Measurements from ENCODE around the gene CAMK2B.

The CAMK2B gene

GRCh38 chr7:44372560-44373417 lies 47.4 kb upstream of the CAMK2B start:
- H3K4me2 ChIP-seq (ENCODE audit: low read depth, low read length), result no peak overlapping the region
- H3K27me3 ChIP-seq (replicated peaks; ENCODE audit: insufficient read depth, low read length), result no peaks in the 10 kb centered on the region
- no peak overlapping the region for H3K27ac ChIP-seq (ENCODE audit: low read length)

GRCh38 chr7:44368885-44369284 lies 43.5 kb upstream of the CAMK2B start:
- H3K27ac ChIP-seq (ENCODE audit: low read length), result no peak overlapping the region
- no peak overlapping the region for H2AFZ ChIP-seq (ENCODE audit: low read length)

More at GRCh38 chr7:44372560-44373417, 47.4 kb upstream of the CAMK2B start:
- Histone ChIP-seq H3K79me2 (ENCODE audit: low read length) (no peaks in the 10 kb centered on the region), H2AFZ (ENCODE audit: low read length) (no peak overlapping the region), H3K4me1 (ENCODE audit: low read length) (peaks cover 8% of the 10 kb centered on the region), H3F3A (ENCODE audit: insufficient read depth, low read length) (0 out of 2 replicates have a peak, but pooled peaks cover 3% of the 10 kb centered on the region), H3K9me2 (replicated peaks; ENCODE audit: insufficient read depth, low read length) (no peaks in the 10 kb centered on the region), H3K4me3 (ENCODE audit: low read length) (no peak overlapping the region), H3K9me3 (replicated peaks; ENCODE audit: insufficient read depth, low read length) (no peaks in the 10 kb centered on the region), H3K9ac (ENCODE audit: low read length) (no peak overlapping the region), H4K20me1 (ENCODE audit: insufficient read depth, low read length) (no peaks in the 10 kb centered on the region), H3K36me3 (replicated peaks; ENCODE audit: insufficient read depth, low read length) (no peaks in the 10 kb centered on the region)
- TF ChIP-seq EZH2phosphoT487 (IDR thresholded peaks at IDR 0.05; ENCODE audit: low read length) (no peak), EZH2 (optimal IDR thresholded peaks at IDR 0.05; ENCODE audit: low read depth, low read length) (no peak), CTCF (IDR thresholded peaks at IDR 0.05; ENCODE audit: low read length) (no peak)
- DNase-seq, result no peak

GRCh38 chr7:44368455-44368854 lies 43.1 kb upstream of the CAMK2B start:
- H3K4me1 ChIP-seq (ENCODE audit: low read length), result peaks cover 8% of the 10 kb centered on the region
- H4K20me1 ChIP-seq (ENCODE audit: insufficient read depth, low read length), result no peaks in the 10 kb centered on the region
- 0 out of 2 replicates have a peak, but pooled peaks cover 3% of the 10 kb centered on the region for H3F3A ChIP-seq (ENCODE audit: insufficient read depth, low read length)
- H3K79me2 ChIP-seq (ENCODE audit: low read length), result no peaks in the 10 kb centered on the region
- DNase-seq, result no peak
- no peak for TF ChIP-seq EZH2 (optimal IDR thresholded peaks at IDR 0.05; ENCODE audit: low read depth, low read length)
- TF ChIP-seq EZH2phosphoT487 (IDR thresholded peaks at IDR 0.05; ENCODE audit: low read length), result no peak
- TF ChIP-seq CTCF (IDR thresholded peaks at IDR 0.05; ENCODE audit: low read length), result no peak
- no peak overlapping the region for H3K4me3 ChIP-seq (ENCODE audit: low read length)
- no peaks in the 10 kb centered on the region for H3K9me2 ChIP-seq (replicated peaks; ENCODE audit: insufficient read depth, low read length)
- H3K9me3 ChIP-seq (replicated peaks; ENCODE audit: insufficient read depth, low read length), result no peaks in the 10 kb centered on the region
- H3K4me2 ChIP-seq (ENCODE audit: low read depth, low read length), result no peak overlapping the region
- no peak overlapping the region for H3K27ac ChIP-seq (ENCODE audit: low read length)
- H3K27me3 ChIP-seq (replicated peaks; ENCODE audit: insufficient read depth, low read length), result no peaks in the 10 kb centered on the region
- no peak overlapping the region for H2AFZ ChIP-seq (ENCODE audit: low read length)
- no peaks in the 10 kb centered on the region for H3K36me3 ChIP-seq (replicated peaks; ENCODE audit: insufficient read depth, low read length)
- H3K9ac ChIP-seq (ENCODE audit: low read length), result no peak overlapping the region

More at GRCh38 chr7:44368885-44369284, 43.5 kb upstream of the CAMK2B start:
- no peaks in the 10 kb centered on the region for H3K79me2 ChIP-seq (ENCODE audit: low read length)
- no peak for DNase-seq
- H3K27me3 ChIP-seq (replicated peaks; ENCODE audit: insufficient read depth, low read length), result no peaks in the 10 kb centered on the region
- no peaks in the 10 kb centered on the region for H4K20me1 ChIP-seq (ENCODE audit: insufficient read depth, low read length)
- H3K4me1 ChIP-seq (ENCODE audit: low read length), result peaks cover 8% of the 10 kb centered on the region
- H3K4me3 ChIP-seq (ENCODE audit: low read length), result no peak overlapping the region
- no peaks in the 10 kb centered on the region for H3K9me3 ChIP-seq (replicated peaks; ENCODE audit: insufficient read depth, low read length)
- no peak for TF ChIP-seq CTCF (IDR thresholded peaks at IDR 0.05; ENCODE audit: low read length)
- TF ChIP-seq EZH2phosphoT487 (IDR thresholded peaks at IDR 0.05; ENCODE audit: low read length), result no peak
- TF ChIP-seq EZH2 (optimal IDR thresholded peaks at IDR 0.05; ENCODE audit: low read depth, low read length), result no peak
- no peak overlapping the region for H3K4me2 ChIP-seq (ENCODE audit: low read depth, low read length)
- H3K9me2 ChIP-seq (replicated peaks; ENCODE audit: insufficient read depth, low read length), result no peaks in the 10 kb centered on the region
- H3K9ac ChIP-seq (ENCODE audit: low read length), result no peak overlapping the region
- 0 out of 2 replicates have a peak, but pooled peaks cover 3% of the 10 kb centered on the region for H3F3A ChIP-seq (ENCODE audit: insufficient read depth, low read length)
- H3K36me3 ChIP-seq (replicated peaks; ENCODE audit: insufficient read depth, low read length), result no peaks in the 10 kb centered on the region

All from MM.1S (cell line).